ENCODE data around the gene PPP1R16B.

The PPP1R16B gene

GRCh38 chr20:38880952-38881735 lies 75.6 kb downstream of the PPP1R16B start:
- no peak for DNase-seq

GRCh38 chr20:38881806-38882440 lies 76.4 kb downstream of the PPP1R16B start:
- DNase-seq, result no peak

GRCh38 chr20:38882600-38882999 lies 77.1 kb downstream of the PPP1R16B start:
- DNase-seq, result no peak

- DNase-seq, result no peak
These were observed 77.8 kb downstream of the PPP1R16B start for GRCh38 chr20:38883081-38883980.

GRCh38 chr20:38883981-38884733 lies 78.7 kb downstream of the PPP1R16B start:
- DNase-seq, result no peak

- DNase-seq, result no peak
These were observed 79.9 kb downstream of the PPP1R16B start for GRCh38 chr20:38885357-38885756.

- DNase-seq, result no peak
These were observed 82.7 kb downstream of the PPP1R16B start for GRCh38 chr20:38888059-38888831.

GRCh38 chr20:38889050-38889449 lies 83.6 kb downstream of the PPP1R16B start:
- DNase-seq, result no peak

GRCh38 chr20:38889792-38890496 lies 84.4 kb downstream of the PPP1R16B start:
- DNase-seq, result peak; percentile 60

GRCh38 chr20:38890497-38890818 lies 85.0 kb downstream of the PPP1R16B start:
- DNase-seq, result no peak

- no peak for DNase-seq
These were observed 86.8 kb downstream of the PPP1R16B start for GRCh38 chr20:38892091-38892981.

GRCh38 chr20:38893056-38893564 lies 87.6 kb downstream of the PPP1R16B start:
- no peak for DNase-seq

GRCh38 chr20:38893565-38894090 lies 88.1 kb downstream of the PPP1R16B start:
- DNase-seq, result peak; percentile 94

- no peak for DNase-seq
These were observed 88.8 kb downstream of the PPP1R16B start for GRCh38 chr20:38894091-38894847.

GRCh38 chr20:38895098-38895949 lies 89.8 kb downstream of the PPP1R16B start:
- DNase-seq, result no peak

- no peak for DNase-seq
These were observed 90.6 kb downstream of the PPP1R16B start for GRCh38 chr20:38896009-38896594.

- DNase-seq, result no peak
These were observed 91.8 kb downstream of the PPP1R16B start for GRCh38 chr20:38897267-38897666.

GRCh38 chr20:38900606-38901005 lies 95.1 kb downstream of the PPP1R16B start:
- DNase-seq, result no peak
